GM21515 (cell line): ENCODE data around the gene AHNAK.
"Not testable (repeated sequence)": the region's sequence is repeated elsewhere in the genome, so short reads cannot be mapped to it uniquely, and the experiment has no call there.

Source experiments
- ATAC-seq: cut with Tn5 transposase; IDR thresholded peaks from one replicate; pipeline ENCODE4 v1.9.1; 2021; ENCODE audit not compliant: unreplicated experiment

The AHNAK gene

GRCh38 chr11:62499944-62500649 lies 46.5 kb downstream of the AHNAK start:
- ATAC-seq = no peak

- not testable (repeated sequence) for ATAC-seq
Observed at GRCh38 chr11:62499311-62499943, 47.2 kb downstream of the AHNAK start.

- ATAC-seq = no peak
Observed at GRCh38 chr11:62498492-62499286, 47.9 kb downstream of the AHNAK start.

GRCh38 chr11:62498031-62498430 lies 48.6 kb downstream of the AHNAK start:
- ATAC-seq = no peak

DNA sequence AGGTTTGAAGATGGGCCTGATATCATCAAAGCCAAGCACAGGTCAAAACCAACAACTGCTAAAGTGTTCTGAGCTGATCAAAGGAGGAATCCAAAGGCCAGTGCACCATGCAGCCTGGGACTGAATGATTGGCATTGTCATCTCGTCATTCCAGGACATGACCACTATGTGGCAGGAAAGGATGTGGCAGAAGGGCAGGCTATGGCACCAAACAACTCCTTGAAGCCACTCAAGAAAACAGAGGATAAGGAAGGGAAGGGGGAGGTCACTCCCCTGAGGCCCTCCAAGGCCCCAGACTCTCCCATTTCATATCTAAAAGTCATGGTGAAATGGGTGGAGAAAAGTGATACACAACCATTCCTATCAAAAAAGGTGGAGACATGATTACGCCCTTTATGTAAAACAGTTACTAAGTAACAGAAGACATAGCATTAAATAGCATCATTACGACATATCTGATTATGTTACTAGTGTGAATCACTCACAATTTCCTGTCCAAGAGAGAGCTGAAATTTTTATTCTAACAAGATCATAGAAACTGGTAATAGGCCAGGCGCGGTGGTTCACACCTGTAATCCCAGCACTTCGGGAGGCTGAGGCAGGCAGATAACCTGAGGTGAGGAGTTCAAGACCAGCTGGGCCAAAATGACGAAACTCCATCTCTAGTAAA lies 49.3 kb downstream of the AHNAK start:
- ATAC-seq = no peak

GRCh38 chr11:62496676-62497075 lies 49.9 kb downstream of the AHNAK start:
- no peak for ATAC-seq

DNA sequence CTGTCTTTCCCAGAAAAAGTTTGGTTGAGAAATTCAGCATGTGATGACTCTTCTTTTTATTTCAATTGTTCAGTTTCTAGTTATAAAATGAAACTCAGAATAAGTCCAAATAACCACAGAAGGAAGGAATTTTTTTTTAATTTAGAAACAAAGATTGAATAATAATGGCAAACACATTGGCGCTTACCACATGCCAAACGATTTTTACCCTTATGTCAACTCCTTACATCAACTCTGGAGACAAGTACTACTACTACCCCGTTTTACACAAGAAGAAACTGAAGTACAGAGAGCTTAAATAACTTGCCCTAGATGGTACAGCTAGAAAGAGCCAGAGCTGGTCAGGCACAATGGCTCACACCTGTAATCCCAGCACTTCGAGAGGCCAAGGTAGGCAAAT lies 52.4 kb downstream of the AHNAK start:
- no peak for ATAC-seq

GRCh38 chr11:62493801-62494200 lies 52.8 kb downstream of the AHNAK start:
- ATAC-seq = no peak

DNA sequence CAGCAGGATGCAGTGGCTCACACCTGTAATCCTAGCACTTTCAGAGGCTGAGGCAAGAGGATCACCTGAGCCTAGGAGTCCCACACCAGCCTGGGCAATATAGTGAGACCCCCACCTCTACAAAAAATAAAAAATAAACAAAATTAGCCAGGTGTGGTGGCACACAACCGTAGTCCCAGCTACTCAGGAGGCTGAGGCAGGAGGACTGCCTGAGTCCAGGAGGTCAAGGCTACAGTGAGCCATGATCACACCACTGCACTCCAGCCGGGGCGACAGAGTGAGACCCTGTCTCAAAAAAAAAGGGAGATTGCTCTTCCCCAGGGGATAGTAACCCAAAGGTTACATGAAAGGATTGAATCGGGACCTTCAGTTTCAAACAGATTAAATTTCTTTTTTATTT lies 54.0 kb downstream of the AHNAK start:
- ATAC-seq = no peak

DNA sequence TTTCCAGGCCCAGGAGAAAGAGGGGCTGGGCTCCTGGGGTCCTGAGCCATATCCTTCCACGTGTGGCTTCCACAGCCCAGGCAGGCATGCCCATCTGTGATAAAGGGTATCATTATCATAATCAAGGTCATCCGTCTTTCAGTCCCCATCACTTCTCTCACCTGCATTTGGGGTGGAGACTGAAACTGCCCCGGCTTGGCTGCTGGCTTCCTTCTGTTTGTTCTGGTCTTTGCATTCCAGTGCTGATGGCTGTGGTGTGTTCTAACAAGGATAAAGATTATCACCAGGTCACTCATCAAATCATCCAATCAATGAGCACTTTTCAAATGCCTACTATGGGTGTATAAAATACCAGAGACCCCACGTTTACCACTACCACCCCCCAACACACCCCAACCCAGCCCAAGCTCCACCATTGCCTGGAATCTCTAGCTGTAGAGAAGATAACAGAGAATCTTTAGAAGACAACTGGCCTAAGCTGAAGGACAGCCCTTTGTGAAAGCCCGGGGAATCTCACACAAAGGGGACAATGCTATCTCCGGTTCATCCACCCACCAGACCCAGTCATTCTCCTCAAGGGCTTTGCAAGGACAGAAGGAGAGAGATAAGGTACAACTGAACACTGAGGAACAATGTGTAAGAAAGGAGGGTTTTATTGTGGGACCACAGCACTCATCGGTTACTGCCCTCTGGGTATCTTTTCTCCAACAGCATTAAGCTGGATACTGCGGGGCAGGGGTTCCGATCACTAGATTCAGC lies 54.9 kb downstream of the AHNAK start:
- ATAC-seq = no peak

GRCh38 chr11:62489204-62489603 lies 57.4 kb downstream of the AHNAK start:
- no peak for ATAC-seq

DNA sequence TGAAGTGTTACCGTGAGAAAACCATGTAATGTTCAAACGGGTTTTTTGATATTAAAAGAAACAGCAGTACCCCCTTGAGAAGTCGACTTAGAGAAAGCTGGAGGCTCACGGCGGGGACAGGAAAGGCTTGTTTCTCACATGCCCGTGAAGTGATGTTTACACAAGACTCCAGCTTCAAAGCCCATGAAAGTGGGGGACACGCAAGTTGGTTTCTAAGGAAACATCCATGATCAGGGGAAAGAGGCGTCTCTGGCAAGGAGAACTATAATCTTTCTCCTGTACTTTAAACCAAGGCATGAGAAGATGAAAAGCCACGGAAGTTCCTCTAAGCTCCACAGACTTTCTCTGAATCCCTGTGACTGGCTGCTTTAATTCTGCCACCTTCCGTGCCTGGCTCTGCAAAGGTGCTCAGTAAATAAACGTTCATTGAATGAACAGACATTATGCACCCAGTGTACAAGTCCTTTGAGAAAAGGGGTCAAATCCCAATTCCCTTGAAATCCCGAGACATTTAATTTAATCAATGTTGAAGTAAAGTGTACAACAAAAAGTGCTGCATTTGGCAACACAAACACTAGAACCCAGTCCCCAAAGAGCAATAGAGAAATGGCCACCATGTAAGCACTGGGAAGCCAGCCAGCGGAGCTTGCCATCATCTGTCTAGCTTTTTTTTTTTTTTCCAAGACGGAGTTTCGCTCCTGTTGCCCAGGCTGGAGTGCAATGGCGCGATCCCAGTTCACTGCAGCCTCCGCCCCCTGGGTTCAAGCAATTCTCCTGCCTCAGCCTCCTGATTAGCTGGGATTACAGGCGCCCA lies 58.7 kb downstream of the AHNAK start:
- ATAC-seq = no peak

GRCh38 chr11:62487136-62487535 lies 59.5 kb downstream of the AHNAK start:
- ATAC-seq = no peak

GRCh38 chr11:62484352-62484751 lies 62.3 kb downstream of the AHNAK start:
- no peak for ATAC-seq

- ATAC-seq = no peak
Observed at GRCh38 chr11:62482753-62483152, 63.9 kb downstream of the AHNAK start.

DNA sequence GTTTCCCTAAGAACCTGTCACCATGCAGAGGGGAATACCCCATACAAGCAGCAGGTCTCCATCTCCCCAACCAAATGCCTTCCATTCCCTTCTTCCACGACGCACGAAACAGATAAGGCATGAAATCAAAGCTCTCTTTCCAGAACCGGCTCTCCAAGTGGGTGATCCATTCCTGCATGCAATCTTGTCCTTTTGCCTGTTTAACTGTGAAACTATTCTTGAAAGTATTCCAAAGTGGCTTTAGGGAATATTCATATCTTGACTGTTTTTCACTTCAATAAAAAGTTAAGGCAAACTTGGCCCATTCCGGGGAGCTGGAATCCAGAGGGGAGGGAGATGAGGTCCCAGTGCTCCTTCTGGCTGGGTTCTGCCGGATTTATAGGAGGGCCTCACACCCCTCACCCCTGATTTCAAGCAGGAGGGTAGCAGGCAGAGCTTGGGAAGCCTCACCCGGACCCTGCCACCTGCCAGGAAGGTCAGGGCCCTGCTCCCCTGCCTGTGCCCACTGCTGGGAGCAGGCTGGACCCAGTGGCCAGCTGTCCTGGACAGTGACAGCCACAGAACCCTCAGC lies 66.9 kb downstream of the AHNAK start:
- no peak for ATAC-seq

DNA sequence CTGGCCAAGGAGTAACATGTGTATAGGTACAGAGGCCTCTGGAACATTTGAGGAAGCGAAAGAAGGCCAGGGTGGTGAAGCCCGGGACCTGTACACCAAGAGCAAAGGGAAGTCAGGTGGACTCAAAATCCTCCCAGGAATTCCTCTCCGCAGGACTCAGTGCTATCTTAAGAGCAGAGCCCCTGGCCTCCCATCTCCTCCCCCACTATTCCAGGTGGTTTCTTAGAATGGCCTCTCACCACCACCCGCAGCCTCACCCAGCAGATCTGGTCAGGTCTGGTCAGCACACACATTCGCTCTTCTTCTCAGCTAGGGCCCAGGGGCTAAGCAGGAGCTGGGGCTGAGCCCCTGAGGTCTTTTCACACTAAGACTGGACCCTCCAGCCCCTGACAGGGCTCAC lies 68.7 kb downstream of the AHNAK start:
- ATAC-seq = no peak

- ATAC-seq = no peak
Observed at GRCh38 chr11:62472063-62472884, 74.3 kb downstream of the AHNAK start.

- no peak for ATAC-seq
Observed at GRCh38 chr11:62471603-62472002, 75.0 kb downstream of the AHNAK start.
